GM23338 (cell line): ENCODE data around the gene RPIA. TPM values are rescaled to one million over a fixed set of nuclear protein-coding genes. Genes with fewer than 3 reads are reported as not detected.

Experiments used
- ATAC-seq: fragments of 200-7000 bp; cut with Tn5 transposase; 3 replicates; pipeline ENCODE4 v1.9.1; 2020
- DNase-seq: peaks from one replicate; pipeline ENCODE4 v3.0.0-alpha.2; 2015; ENCODE audit warnings: low spot score
- H2AFZ ChIP-seq: fragments of 200-600 bp; sonication (generic); 2 replicates; pipeline ENCODE4 v1.8.0; 2016; ENCODE audit warnings: antibody characterized with exemption, mild to moderate bottlenecking, moderate library complexity
- H3F3A ChIP-seq: fragments of 200-600 bp; sonication (generic); replicated peaks from 2 replicates; pipeline ENCODE4 v1.8.0; 2017; ENCODE audit warnings: antibody characterized with exemption, mixed run types, low read depth
- H3K27ac ChIP-seq: fragments of 200-600 bp; sonication (generic); 2 replicates; pipeline ENCODE4 v1.6.1; 2016; ENCODE audit warnings: low read depth
- H3K27me3 ChIP-seq: fragments of 200-600 bp; sonication (generic); 2 replicates; pipeline ENCODE4 v1.8.0; 2016; ENCODE audit warnings: mild to moderate bottlenecking, mixed run types, moderate library complexity; ENCODE audit not compliant: insufficient read depth
- H3K36me3 ChIP-seq: fragments of 200-600 bp; sonication (generic); 2 replicates; pipeline ENCODE4 v1.8.0; 2016; ENCODE audit warnings: mild to moderate bottlenecking; ENCODE audit not compliant: insufficient read depth
- H3K4me1 ChIP-seq: fragments of 200-600 bp; sonication (generic); 2 replicates; pipeline ENCODE4 v1.8.0; 2016; ENCODE audit warnings: mild to moderate bottlenecking, moderate library complexity; ENCODE audit not compliant: insufficient read depth
- H3K4me2 ChIP-seq: fragments of 200-600 bp; sonication (generic); 2 replicates; pipeline ENCODE4 v1.7.1; 2017; ENCODE audit warnings: mixed run types
- H3K4me3 ChIP-seq: fragments of 200-600 bp; sonication (generic); 2 replicates; pipeline ENCODE4 v1.6.1; 2016; ENCODE audit warnings: mixed run types
- H3K79me2 ChIP-seq: fragments of 200-600 bp; sonication (generic); replicated peaks from 2 replicates; pipeline ENCODE4 v1.8.0; 2017; ENCODE audit warnings: mild to moderate bottlenecking; ENCODE audit not compliant: insufficient read depth
- H3K9me2 ChIP-seq: fragments of 200-600 bp; sonication (generic); 2 replicates; pipeline ENCODE4 v1.8.0; 2017; ENCODE audit not compliant: insufficient read depth
- H4K20me1 ChIP-seq: fragments of 200-600 bp; sonication (generic); replicated peaks from 2 replicates; pipeline ENCODE4 v1.8.0; 2017; ENCODE audit warnings: mild to moderate bottlenecking; ENCODE audit not compliant: insufficient read depth
- H3K27ac Mint-ChIP-seq: 2 replicates; pipeline ENCODE4 v1.8.0; 2020; ENCODE audit warnings: inconsistent platforms, mild to moderate bottlenecking, moderate library complexity, mixed read lengths
- H3K27me3 Mint-ChIP-seq: 3 replicates; pipeline ENCODE4 v1.8.0; 2022; ENCODE audit warnings: low read depth, mild to moderate bottlenecking, moderate library complexity, mixed read lengths, inconsistent platforms; ENCODE audit not compliant: insufficient read depth, poor library complexity
- H3K36me3 Mint-ChIP-seq: 3 replicates; pipeline ENCODE4 v1.8.0; 2021; ENCODE audit warnings: low read depth, mild to moderate bottlenecking, inconsistent platforms, moderate library complexity, mixed read lengths
- H3K4me1 Mint-ChIP-seq: 3 replicates; pipeline ENCODE4 v1.8.0; 2020; ENCODE audit warnings: mild to moderate bottlenecking, inconsistent platforms, mixed read lengths
- H3K4me3 Mint-ChIP-seq: 3 replicates; pipeline ENCODE4 v1.8.0; 2021; ENCODE audit warnings: moderate library complexity, mild to moderate bottlenecking, inconsistent platforms, mixed read lengths
- H3K9me3 Mint-ChIP-seq: 3 replicates; pipeline ENCODE4 v1.8.0; 2020; ENCODE audit warnings: moderate library complexity, mild to moderate bottlenecking, inconsistent platforms, mixed read lengths
- CREB1 ChIP-seq: fragments of 250-450 bp; sonication (Bioruptor Pico); IDR thresholded peaks from 2 replicates; pipeline ENCODE4 v1.5.0; 2020; ENCODE audit warnings: low read depth, mild to moderate bottlenecking, moderate library complexity
- EZH2 ChIP-seq: fragments of 200-600 bp; sonication (generic); IDR thresholded peaks from one replicate; pipeline ENCODE4 v1.8.0; 2017; ENCODE audit warnings: antibody characterized with exemption, mild to moderate bottlenecking, low read depth; ENCODE audit not compliant: unreplicated experiment
- EZH2phosphoT487 ChIP-seq: fragments of 200-600 bp; sonication (generic); IDR thresholded peaks from one replicate; pipeline ENCODE4 v1.8.1; 2018; ENCODE audit warnings: antibody characterized with exemption; ENCODE audit not compliant: unreplicated experiment
- JUNB ChIP-seq: IDR thresholded peaks from one replicate; pipeline ENCODE4 v1.6.1; 2016; ENCODE audit warnings: antibody characterized with exemption; ENCODE audit not compliant: unreplicated experiment
- NANOG ChIP-seq: IDR thresholded peaks from 2 replicates; pipeline ENCODE4 v1.6.1; 2016; ENCODE audit warnings: antibody characterized with exemption, borderline replicate concordance
- POLR2AphosphoS5 ChIP-seq: IDR thresholded peaks from 2 replicates; pipeline ENCODE4 v1.6.1; 2016; ENCODE audit warnings: antibody characterized with exemption, low read depth
- STAT1 ChIP-seq: IDR thresholded peaks from one replicate; pipeline ENCODE4 v1.6.1; 2016; ENCODE audit warnings: antibody characterized with exemption; ENCODE audit not compliant: unreplicated experiment
- ZNF114 ChIP-seq: fragments of 250-450 bp; sonication (Bioruptor Pico); IDR thresholded peaks from 2 replicates; pipeline ENCODE4 v1.5.0; 2020; ENCODE audit warnings: mild to moderate bottlenecking, moderate library complexity
- ZNF331 ChIP-seq: fragments of 250-450 bp; sonication (Bioruptor Pico); IDR thresholded peaks from 2 replicates; pipeline ENCODE4 v1.5.0; 2020; ENCODE audit warnings: low read depth, mild to moderate bottlenecking, moderate library complexity
- polyA plus RNA-seq: library from polyadenylated mRNA; unstranded; fragments of >200 nt; fragmentation: Nextera tagmentation; extraction: Ambion mirVana; gene quantifications from 2 replicates; pipeline ENCODE4 v1.2.1, GENCODE V29; 2016
- total RNA-seq: library from RNA; depleted of rRNA; stranded (reverse); fragments of >200 nt; shearing (Covaris generic); gene quantifications from 2 replicates; pipeline ENCODE4 v1.2.3, GENCODE V29; 2014
- TF ChIP-seq, protein P1 (sequence below), 2 experiments: fragments of 200-600 bp in 1 of 2; sonication (generic) in 1 of 2; conservative IDR thresholded peaks; 2 replicates each; pipeline versions ENCODE4 v1.5.1 to v1.6.1; 2016 to 2017; ENCODE audit warnings: antibody characterized with exemption in 2 of 2, low read depth in 2 of 2, mild to moderate bottlenecking in 2 of 2, moderate library complexity in 1 of 2
- TF ChIP-seq, protein P2 (sequence below): IDR thresholded peaks from one replicate; pipeline ENCODE4 v1.6.1; 2018; ENCODE audit warnings: antibody characterized with exemption; ENCODE audit not compliant: unreplicated experiment
- TF ChIP-seq, protein P3 (sequence below): fragments of 250-450 bp; sonication (Bioruptor Pico); IDR thresholded peaks from 2 replicates; pipeline ENCODE4 v1.5.0; 2020; ENCODE audit warnings: mild to moderate bottlenecking, moderate library complexity
- TF ChIP-seq, protein P4 (sequence below): IDR thresholded peaks from 2 replicates; pipeline ENCODE4 v1.6.1; 2016; ENCODE audit warnings: antibody characterized with exemption

Gene RPIA
- total and polyA plus RNA-seq, 2 experiments from 2014 or later, result 18.8 to 22.5 TPM

DNA sequence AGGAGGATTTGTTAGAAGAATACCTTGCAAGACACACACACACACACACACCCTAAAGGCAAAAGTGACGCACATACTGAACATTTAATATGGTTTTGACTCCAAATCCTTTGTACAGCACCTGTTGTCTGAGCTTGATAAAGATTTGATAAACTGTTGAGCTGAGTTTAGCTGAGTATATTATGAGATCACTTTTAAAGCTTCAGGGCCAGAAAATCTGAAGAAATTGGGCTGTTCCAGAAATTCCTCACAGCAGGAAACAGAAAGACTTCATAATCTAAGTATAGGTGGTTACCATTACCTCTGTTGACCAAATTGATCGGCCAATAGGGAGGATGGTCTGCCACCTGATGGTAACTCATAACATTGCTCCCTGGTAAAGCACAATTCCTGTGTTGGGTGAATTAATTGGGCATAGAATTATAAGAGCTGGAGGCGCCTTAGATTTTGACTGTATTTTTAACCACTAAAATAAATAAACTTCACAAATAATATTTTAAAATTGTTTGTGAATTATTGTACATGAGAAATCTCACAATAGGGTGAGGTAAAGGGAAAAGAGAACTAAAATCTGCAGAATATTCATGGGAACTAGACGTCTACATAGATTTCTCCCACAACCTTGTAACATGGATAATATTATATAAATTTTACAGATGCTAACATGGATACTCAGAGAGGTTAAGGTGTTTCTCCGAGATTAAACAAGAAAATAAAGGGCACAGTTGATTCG, 21.8 kb upstream of the RPIA start:
- Histone ChIP-seq H2AFZ (no peak overlapping the region), H3K4me3 (no peak overlapping the region), H3K27me3 (no peaks in the 10 kb centered on the region), H3F3A (no peaks in the 10 kb centered on the region), H3K79me2 (no peaks in the 10 kb centered on the region), H4K20me1 (no peaks in the 10 kb centered on the region), H3K36me3 (no peaks in the 10 kb centered on the region), H3K9me2 (0 out of 2 replicates have a peak, but pooled peaks cover 8% of the 10 kb centered on the region), H3K4me2 (no peak overlapping the region), H3K4me1 (peaks cover 3% of the 10 kb centered on the region; the same call in 1 of the 2 replicates), H3K27ac (no peak overlapping the region)
- DNase-seq (peak; percentile 77), ATAC-seq (peak; percentile 84)
- Mint-ChIP-seq H3K4me1 (peaks cover 6% of the 10 kb centered on the region; the same call in 2 of the 3 replicates), H3K4me3 (no peak overlapping the region), H3K27me3 (no peaks in the 10 kb centered on the region), H3K9me3 (no peaks in the 10 kb centered on the region), H3K27ac (no peak overlapping the region), H3K36me3 (no peaks in the 10 kb centered on the region)
- TF ChIP-seq POLR2AphosphoS5, result no peak
- TF ChIP-seq EZH2, result no peak
- no peak for TF ChIP-seq NANOG
- TF ChIP-seq ZNF114 (CRISPR knock-in tag), result 0 out of 2 replicates have a peak, but pooled peaks have one; percentile 39
- no peak for TF ChIP-seq CREB1 (CRISPR knock-in tag)
- TF ChIP-seq, protein P1, sequence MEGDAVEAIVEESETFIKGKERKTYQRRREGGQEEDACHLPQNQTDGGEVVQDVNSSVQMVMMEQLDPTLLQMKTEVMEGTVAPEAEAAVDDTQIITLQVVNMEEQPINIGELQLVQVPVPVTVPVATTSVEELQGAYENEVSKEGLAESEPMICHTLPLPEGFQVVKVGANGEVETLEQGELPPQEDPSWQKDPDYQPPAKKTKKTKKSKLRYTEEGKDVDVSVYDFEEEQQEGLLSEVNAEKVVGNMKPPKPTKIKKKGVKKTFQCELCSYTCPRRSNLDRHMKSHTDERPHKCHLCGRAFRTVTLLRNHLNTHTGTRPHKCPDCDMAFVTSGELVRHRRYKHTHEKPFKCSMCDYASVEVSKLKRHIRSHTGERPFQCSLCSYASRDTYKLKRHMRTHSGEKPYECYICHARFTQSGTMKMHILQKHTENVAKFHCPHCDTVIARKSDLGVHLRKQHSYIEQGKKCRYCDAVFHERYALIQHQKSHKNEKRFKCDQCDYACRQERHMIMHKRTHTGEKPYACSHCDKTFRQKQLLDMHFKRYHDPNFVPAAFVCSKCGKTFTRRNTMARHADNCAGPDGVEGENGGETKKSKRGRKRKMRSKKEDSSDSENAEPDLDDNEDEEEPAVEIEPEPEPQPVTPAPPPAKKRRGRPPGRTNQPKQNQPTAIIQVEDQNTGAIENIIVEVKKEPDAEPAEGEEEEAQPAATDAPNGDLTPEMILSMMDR (conservative IDR thresholded peaks at IDR 0.05; ENCODE audit: low read depth in 2 of 2), result peak; percentile 75 to 86
- TF ChIP-seq, protein P2, sequence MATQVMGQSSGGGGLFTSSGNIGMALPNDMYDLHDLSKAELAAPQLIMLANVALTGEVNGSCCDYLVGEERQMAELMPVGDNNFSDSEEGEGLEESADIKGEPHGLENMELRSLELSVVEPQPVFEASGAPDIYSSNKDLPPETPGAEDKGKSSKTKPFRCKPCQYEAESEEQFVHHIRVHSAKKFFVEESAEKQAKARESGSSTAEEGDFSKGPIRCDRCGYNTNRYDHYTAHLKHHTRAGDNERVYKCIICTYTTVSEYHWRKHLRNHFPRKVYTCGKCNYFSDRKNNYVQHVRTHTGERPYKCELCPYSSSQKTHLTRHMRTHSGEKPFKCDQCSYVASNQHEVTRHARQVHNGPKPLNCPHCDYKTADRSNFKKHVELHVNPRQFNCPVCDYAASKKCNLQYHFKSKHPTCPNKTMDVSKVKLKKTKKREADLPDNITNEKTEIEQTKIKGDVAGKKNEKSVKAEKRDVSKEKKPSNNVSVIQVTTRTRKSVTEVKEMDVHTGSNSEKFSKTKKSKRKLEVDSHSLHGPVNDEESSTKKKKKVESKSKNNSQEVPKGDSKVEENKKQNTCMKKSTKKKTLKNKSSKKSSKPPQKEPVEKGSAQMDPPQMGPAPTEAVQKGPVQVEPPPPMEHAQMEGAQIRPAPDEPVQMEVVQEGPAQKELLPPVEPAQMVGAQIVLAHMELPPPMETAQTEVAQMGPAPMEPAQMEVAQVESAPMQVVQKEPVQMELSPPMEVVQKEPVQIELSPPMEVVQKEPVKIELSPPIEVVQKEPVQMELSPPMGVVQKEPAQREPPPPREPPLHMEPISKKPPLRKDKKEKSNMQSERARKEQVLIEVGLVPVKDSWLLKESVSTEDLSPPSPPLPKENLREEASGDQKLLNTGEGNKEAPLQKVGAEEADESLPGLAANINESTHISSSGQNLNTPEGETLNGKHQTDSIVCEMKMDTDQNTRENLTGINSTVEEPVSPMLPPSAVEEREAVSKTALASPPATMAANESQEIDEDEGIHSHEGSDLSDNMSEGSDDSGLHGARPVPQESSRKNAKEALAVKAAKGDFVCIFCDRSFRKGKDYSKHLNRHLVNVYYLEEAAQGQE, result no peak
- no peak for TF ChIP-seq JUNB
- TF ChIP-seq, protein P3, sequence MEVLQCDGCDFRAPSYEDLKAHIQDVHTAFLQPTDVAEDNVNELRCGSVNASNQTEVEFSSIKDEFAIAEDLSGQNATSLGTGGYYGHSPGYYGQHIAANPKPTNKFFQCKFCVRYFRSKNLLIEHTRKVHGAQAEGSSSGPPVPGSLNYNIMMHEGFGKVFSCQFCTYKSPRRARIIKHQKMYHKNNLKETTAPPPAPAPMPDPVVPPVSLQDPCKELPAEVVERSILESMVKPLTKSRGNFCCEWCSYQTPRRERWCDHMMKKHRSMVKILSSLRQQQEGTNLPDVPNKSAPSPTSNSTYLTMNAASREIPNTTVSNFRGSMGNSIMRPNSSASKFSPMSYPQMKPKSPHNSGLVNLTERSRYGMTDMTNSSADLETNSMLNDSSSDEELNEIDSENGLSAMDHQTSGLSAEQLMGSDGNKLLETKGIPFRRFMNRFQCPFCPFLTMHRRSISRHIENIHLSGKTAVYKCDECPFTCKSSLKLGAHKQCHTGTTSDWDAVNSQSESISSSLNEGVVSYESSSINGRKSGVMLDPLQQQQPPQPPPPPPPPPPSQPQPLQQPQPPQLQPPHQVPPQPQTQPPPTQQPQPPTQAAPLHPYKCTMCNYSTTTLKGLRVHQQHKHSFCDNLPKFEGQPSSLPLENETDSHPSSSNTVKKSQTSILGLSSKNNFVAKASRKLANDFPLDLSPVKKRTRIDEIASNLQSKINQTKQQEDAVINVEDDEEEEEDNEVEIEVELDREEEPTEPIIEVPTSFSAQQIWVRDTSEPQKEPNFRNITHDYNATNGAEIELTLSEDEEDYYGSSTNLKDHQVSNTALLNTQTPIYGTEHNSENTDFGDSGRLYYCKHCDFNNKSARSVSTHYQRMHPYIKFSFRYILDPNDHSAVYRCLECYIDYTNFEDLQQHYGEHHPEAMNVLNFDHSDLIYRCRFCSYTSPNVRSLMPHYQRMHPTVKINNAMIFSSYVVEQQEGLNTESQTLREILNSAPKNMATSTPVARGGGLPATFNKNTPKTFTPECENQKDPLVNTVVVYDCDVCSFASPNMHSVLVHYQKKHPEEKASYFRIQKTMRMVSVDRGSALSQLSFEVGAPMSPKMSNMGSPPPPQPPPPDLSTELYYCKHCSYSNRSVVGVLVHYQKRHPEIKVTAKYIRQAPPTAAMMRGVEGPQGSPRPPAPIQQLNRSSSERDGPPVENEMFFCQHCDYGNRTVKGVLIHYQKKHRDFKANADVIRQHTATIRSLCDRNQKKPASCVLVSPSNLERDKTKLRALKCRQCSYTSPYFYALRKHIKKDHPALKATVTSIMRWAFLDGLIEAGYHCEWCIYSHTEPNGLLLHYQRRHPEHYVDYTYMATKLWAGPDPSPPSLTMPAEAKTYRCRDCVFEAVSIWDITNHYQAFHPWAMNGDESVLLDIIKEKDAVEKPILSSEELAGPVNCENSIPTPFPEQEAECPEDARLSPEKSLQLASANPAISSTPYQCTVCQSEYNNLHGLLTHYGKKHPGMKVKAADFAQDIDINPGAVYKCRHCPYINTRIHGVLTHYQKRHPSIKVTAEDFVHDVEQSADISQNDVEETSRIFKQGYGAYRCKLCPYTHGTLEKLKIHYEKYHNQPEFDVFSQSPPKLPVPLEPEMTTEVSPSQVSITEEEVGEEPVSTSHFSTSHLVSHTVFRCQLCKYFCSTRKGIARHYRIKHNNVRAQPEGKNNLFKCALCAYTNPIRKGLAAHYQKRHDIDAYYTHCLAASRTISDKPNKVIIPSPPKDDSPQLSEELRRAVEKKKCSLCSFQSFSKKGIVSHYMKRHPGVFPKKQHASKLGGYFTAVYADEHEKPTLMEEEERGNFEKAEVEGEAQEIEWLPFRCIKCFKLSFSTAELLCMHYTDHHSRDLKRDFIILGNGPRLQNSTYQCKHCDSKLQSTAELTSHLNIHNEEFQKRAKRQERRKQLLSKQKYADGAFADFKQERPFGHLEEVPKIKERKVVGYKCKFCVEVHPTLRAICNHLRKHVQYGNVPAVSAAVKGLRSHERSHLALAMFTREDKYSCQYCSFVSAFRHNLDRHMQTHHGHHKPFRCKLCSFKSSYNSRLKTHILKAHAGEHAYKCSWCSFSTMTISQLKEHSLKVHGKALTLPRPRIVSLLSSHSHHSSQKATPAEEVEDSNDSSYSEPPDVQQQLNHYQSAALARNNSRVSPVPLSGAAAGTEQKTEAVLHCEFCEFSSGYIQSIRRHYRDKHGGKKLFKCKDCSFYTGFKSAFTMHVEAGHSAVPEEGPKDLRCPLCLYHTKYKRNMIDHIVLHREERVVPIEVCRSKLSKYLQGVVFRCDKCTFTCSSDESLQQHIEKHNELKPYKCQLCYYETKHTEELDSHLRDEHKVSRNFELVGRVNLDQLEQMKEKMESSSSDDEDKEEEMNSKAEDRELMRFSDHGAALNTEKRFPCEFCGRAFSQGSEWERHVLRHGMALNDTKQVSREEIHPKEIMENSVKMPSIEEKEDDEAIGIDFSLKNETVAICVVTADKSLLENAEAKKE (CRISPR knock-in tag), result no peak
- TF ChIP-seq, protein P4, sequence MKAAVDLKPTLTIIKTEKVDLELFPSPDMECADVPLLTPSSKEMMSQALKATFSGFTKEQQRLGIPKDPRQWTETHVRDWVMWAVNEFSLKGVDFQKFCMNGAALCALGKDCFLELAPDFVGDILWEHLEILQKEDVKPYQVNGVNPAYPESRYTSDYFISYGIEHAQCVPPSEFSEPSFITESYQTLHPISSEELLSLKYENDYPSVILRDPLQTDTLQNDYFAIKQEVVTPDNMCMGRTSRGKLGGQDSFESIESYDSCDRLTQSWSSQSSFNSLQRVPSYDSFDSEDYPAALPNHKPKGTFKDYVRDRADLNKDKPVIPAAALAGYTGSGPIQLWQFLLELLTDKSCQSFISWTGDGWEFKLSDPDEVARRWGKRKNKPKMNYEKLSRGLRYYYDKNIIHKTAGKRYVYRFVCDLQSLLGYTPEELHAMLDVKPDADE, result no peak
- no peak for TF ChIP-seq ZNF331 (CRISPR knock-in tag)
- TF ChIP-seq STAT1, result no peak
- no peak for TF ChIP-seq EZH2phosphoT487
